DOHH2 (cell line): ENCODE data around the gene NMNAT2.

Experiments
- H3F3A ChIP-seq: fragments of 200-600 bp; sonication (generic), shearing (Covaris generic); 2 replicates; pipeline ENCODE4 v1.6.0; 2016; ENCODE audit warnings: antibody characterized with exemption, mild to moderate bottlenecking; ENCODE audit not compliant: control insufficient read depth, insufficient read depth
- H3K27ac ChIP-seq: fragments of 200-600 bp; sonication (generic); 2 replicates; pipeline ENCODE4 v1.5.1; 2014; ENCODE audit warnings: low read depth, mild to moderate bottlenecking, low read length, moderate library complexity
- H3K27me3 ChIP-seq: fragments of 200-600 bp; sonication (generic); 2 replicates; pipeline ENCODE4 v1.6.1; 2014; ENCODE audit warnings: mild to moderate bottlenecking, low read length, mixed read lengths; ENCODE audit not compliant: control insufficient read depth
- H3K36me3 ChIP-seq: fragments of 200-600 bp; sonication (generic); 2 replicates; pipeline ENCODE4 v1.6.1; 2014; ENCODE audit warnings: mild to moderate bottlenecking, low read length, moderate library complexity, mixed read lengths; ENCODE audit not compliant: control insufficient read depth
- H3K4me1 ChIP-seq: fragments of 200-600 bp; sonication (generic); 2 replicates; pipeline ENCODE4 v1.6.1; 2014; ENCODE audit warnings: mild to moderate bottlenecking, low read length, mixed read lengths; ENCODE audit not compliant: control insufficient read depth
- H3K4me2 ChIP-seq: fragments of 200-600 bp; sonication (generic); 2 replicates; pipeline ENCODE4 v1.6.0; 2014; ENCODE audit warnings: mild to moderate bottlenecking, low read length, moderate library complexity
- H3K4me3 ChIP-seq: fragments of 200-600 bp; sonication (generic); 2 replicates; pipeline ENCODE4 v1.5.1; 2014; ENCODE audit warnings: mild to moderate bottlenecking, low read length, mixed read lengths
- H3K79me2 ChIP-seq: fragments of 200-600 bp; sonication (generic); 2 replicates; pipeline ENCODE4 v1.6.1; 2014; ENCODE audit warnings: mild to moderate bottlenecking, low read length, mixed read lengths; ENCODE audit not compliant: control insufficient read depth
- H3K9me2 ChIP-seq: fragments of 200-600 bp; sonication (generic); replicated peaks from 2 replicates; pipeline ENCODE4 v1.6.1; 2014; ENCODE audit warnings: mild to moderate bottlenecking, low read length, mixed read lengths; ENCODE audit not compliant: control insufficient read depth
- H3K9me3 ChIP-seq: fragments of 200-600 bp; sonication (generic); 2 replicates; pipeline ENCODE4 v1.6.1; 2014; ENCODE audit warnings: antibody characterized with exemption, low read length, mixed read lengths; ENCODE audit not compliant: control insufficient read depth, insufficient read depth
- H4K20me1 ChIP-seq: fragments of 200-600 bp; sonication (generic); 2 replicates; pipeline ENCODE4 v1.6.0; 2014; ENCODE audit warnings: low read depth, mild to moderate bottlenecking, antibody characterized with exemption, low read length, moderate library complexity; ENCODE audit not compliant: control insufficient read depth, insufficient read depth
- EZH2phosphoT487 ChIP-seq: fragments of 200-600 bp; sonication (generic); IDR thresholded peaks from 2 replicates; pipeline ENCODE4 v1.6.1; 2017; ENCODE audit warnings: borderline replicate concordance, mild to moderate bottlenecking, antibody characterized with exemption, low read length, moderate library complexity, mixed read lengths
- TF ChIP-seq, protein P1 (sequence below): fragments of 200-600 bp; sonication (generic); IDR thresholded peaks from one replicate; pipeline ENCODE4 v1.5.1; 2014; ENCODE audit warnings: antibody characterized with exemption, mild to moderate bottlenecking, low read depth, low read length; ENCODE audit not compliant: poor library complexity, severe bottlenecking

Gene NMNAT2

DNA sequence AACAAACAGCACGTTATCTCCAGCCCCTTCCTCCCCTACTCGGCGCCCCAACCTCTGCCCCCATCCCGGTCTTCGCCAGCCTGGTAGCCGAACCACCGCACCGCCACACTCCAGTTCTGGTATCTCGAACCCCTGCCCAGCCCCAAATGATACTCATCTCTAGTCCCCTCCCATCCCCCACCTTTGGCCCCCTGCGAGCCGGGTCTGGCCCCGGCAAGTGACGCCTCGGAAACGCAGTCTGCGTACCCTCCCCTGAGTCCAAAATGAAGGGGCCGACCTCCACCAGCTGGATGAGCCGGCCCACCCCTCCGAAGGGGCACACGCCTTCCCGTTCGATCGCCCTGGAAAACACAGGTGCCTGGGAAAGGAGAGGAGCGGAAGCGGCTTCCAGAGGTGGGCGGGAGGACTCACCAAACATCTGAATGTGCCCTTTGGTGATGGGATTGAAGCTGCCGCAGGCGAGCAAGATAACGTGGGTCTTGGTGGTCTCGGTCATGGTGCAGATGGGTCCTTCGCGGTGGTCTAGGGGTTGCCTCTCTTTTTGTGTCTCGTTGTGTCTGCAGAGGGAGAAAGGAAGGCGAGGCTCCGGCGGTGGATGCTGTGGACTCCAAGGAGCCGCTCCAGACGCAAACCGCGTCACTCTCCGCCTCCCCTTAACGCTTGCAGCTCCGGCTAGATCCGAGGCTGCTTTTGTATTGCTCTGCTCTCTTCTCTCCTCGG lies at the start of gene NMNAT2:
NMNAT2 (minus strand) TSS at position 609 of the 720 bp plus-strand sequence; CDS start at position 496, 113 bp downstream.
- H3K9me2 ChIP-seq = no peaks in the 10 kb centered on the region
- H3K4me3 ChIP-seq = no peak within 1 kb of the TSS
- no peaks in the 10 kb centered on the region for H3K4me1 ChIP-seq
- H4K20me1 ChIP-seq = no peaks in the 10 kb centered on the region
- no peaks in the 10 kb centered on the region; the same call in 1 of the 2 replicates for H3K9me3 ChIP-seq
- no peaks in the 10 kb centered on the region for H3K36me3 ChIP-seq
- TF ChIP-seq, protein P1, sequence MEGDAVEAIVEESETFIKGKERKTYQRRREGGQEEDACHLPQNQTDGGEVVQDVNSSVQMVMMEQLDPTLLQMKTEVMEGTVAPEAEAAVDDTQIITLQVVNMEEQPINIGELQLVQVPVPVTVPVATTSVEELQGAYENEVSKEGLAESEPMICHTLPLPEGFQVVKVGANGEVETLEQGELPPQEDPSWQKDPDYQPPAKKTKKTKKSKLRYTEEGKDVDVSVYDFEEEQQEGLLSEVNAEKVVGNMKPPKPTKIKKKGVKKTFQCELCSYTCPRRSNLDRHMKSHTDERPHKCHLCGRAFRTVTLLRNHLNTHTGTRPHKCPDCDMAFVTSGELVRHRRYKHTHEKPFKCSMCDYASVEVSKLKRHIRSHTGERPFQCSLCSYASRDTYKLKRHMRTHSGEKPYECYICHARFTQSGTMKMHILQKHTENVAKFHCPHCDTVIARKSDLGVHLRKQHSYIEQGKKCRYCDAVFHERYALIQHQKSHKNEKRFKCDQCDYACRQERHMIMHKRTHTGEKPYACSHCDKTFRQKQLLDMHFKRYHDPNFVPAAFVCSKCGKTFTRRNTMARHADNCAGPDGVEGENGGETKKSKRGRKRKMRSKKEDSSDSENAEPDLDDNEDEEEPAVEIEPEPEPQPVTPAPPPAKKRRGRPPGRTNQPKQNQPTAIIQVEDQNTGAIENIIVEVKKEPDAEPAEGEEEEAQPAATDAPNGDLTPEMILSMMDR = no peak
- no peak for TF ChIP-seq EZH2phosphoT487
- H3F3A ChIP-seq = no peaks in the 10 kb centered on the region
- H3K4me2 ChIP-seq = no peak within 1 kb of the TSS
- H3K79me2 ChIP-seq = no peaks in the 10 kb centered on the region
- H3K27ac ChIP-seq = no peak within 1 kb of the TSS
- peaks cover 9% of the 10 kb centered on the region; the same call in 1 of the 2 replicates for H3K27me3 ChIP-seq

DNA sequence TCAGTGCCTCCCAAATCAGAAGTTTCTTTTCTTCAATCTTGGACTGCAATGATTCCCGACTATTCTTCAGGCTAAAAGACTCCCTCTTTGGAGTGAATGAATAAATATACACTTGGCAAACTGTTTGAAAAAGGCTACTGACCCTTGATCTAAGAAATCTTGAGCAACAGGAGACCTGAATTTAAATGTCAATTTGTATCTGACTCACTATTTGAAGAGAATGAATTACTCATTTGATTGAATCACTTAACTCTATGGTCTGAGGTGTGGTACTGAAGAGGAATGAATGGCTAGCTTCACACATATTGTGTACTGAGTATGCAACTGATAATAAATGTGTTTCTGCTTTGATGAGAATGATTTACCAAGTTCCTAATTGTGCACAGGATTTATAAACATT lies 49.5 kb upstream of the NMNAT2 start:
- no peak overlapping the region for H3K27ac ChIP-seq

DNA sequence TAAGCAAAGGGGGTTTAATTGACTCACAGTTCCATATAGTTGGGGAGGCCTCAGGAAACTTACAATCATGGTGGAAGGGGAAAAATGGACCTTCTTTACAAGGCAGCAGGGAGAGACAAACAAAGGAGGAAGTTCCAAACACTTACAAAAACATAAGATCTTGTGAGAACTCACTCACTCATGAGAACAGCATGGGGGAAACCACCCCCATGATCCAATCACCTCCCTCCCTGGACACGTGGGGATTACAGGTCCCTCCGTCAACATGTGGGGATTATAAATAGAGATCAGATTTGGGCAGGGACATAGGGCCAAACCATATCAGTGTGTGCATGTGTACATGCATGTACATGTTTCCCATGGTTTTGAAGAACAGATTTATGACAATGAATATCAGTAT lies 48.6 kb upstream of the NMNAT2 start:
- H3K27ac ChIP-seq = no peak overlapping the region
- H3F3A ChIP-seq = peaks cover 6% of the 10 kb centered on the region
- no peak overlapping the region for H3K4me3 ChIP-seq
- peaks cover 5% of the 10 kb centered on the region; the same call in 1 of the 2 replicates for H3K27me3 ChIP-seq
- TF ChIP-seq, protein P1 = no peak
- no peak for TF ChIP-seq EZH2phosphoT487
- no peaks in the 10 kb centered on the region for H4K20me1 ChIP-seq
- no peaks in the 10 kb centered on the region for H3K79me2 ChIP-seq
- no peaks in the 10 kb centered on the region for H3K36me3 ChIP-seq
- H3K9me3 ChIP-seq = no peaks in the 10 kb centered on the region
- no peaks in the 10 kb centered on the region for H3K9me2 ChIP-seq
- H3K4me2 ChIP-seq = no peak overlapping the region
- H3K4me1 ChIP-seq = peaks cover 23% of the 10 kb centered on the region

More for the DNA sequence above, 49.5 kb upstream of the NMNAT2 start:
- no peak overlapping the region for H3K4me3 ChIP-seq
- peaks cover 4% of the 10 kb centered on the region for H3K79me2 ChIP-seq
- H3K4me2 ChIP-seq = no peak overlapping the region
- no peaks in the 10 kb centered on the region for H3K9me2 ChIP-seq
- H3K27me3 ChIP-seq = peaks cover 5% of the 10 kb centered on the region; the same call in 1 of the 2 replicates
- H3K4me1 ChIP-seq = peaks cover 23% of the 10 kb centered on the region
- no peaks in the 10 kb centered on the region for H4K20me1 ChIP-seq
- H3K36me3 ChIP-seq = peaks cover 4% of the 10 kb centered on the region; the same call in 1 of the 2 replicates
- peaks cover 6% of the 10 kb centered on the region for H3F3A ChIP-seq
- TF ChIP-seq, protein P1 = no peak
- TF ChIP-seq EZH2phosphoT487 = no peak
- no peaks in the 10 kb centered on the region for H3K9me3 ChIP-seq
